Fibroblast of lung (primary cell): ENCODE measurements around the gene DYSF. TPM values are rescaled to one million over a fixed set of nuclear protein-coding genes. Genes with fewer than 3 reads are reported as not detected.
A peak's percentile ranks its signal among the peaks of the same experiment; 100 is the strongest.

Experiments
- DNase-seq, 2 donors: peaks; one replicate each; pipeline versions ENCODE4 v3.0.0 to v3.0.0-alpha.2; 2010; ENCODE audit warnings: low read depth in 2 of 2
- H2AFZ ChIP-seq: 2 replicates; pipeline ENCODE4 v1.5.1; 2012; ENCODE audit warnings: low read length, control low read depth, inconsistent platforms
- H3K27ac ChIP-seq: 2 replicates; pipeline ENCODE4 v1.5.1; 2011; ENCODE audit warnings: low read length, control low read depth; ENCODE audit not compliant: insufficient read depth
- H3K27me3 ChIP-seq: 2 replicates; pipeline ENCODE4 v1.5.1; 2011; ENCODE audit warnings: mild to moderate bottlenecking, low read length; ENCODE audit not compliant: control insufficient read depth, insufficient read depth
- H3K36me3 ChIP-seq: 2 replicates; pipeline ENCODE4 v1.5.1; 2011; ENCODE audit warnings: low read length; ENCODE audit not compliant: control insufficient read depth, insufficient read depth
- H3K4me1 ChIP-seq: 2 replicates; pipeline ENCODE4 v1.5.1; 2011; ENCODE audit warnings: low read length; ENCODE audit not compliant: control insufficient read depth, insufficient read depth; ENCODE audit errors: extremely low read depth
- H3K4me2 ChIP-seq: 2 replicates; pipeline ENCODE4 v1.5.1; 2011; ENCODE audit warnings: low read length, control low read depth; ENCODE audit not compliant: insufficient read depth; ENCODE audit errors: extremely low read depth
- H3K4me3 ChIP-seq, 4 experiments: fragments of 200-600 bp in 1 of 4; sonication (generic) in 1 of 4; replicated peaks in 1 of 4; 2 replicates each; pipeline ENCODE4 v1.5.1; 2011 to 2016; ENCODE audit warnings: low read length in 4 of 4, low read depth in 3 of 4, mild to moderate bottlenecking in 3 of 4, control low read depth in 2 of 4, inconsistent platforms in 1 of 4, mixed read lengths in 1 of 4; ENCODE audit not compliant: insufficient read depth in 1 of 4; ENCODE audit errors: control extremely low read depth in 1 of 4
- H3K79me2 ChIP-seq: 2 replicates; pipeline ENCODE4 v1.5.1; 2012; ENCODE audit warnings: mild to moderate bottlenecking, low read length, inconsistent platforms; ENCODE audit not compliant: control insufficient read depth, insufficient read depth
- H3K9ac ChIP-seq: 2 replicates; pipeline ENCODE4 v1.5.1; 2011; ENCODE audit warnings: mild to moderate bottlenecking, low read length, control low read depth; ENCODE audit not compliant: insufficient read depth
- H3K9me3 ChIP-seq: 2 replicates; pipeline ENCODE4 v1.5.1; 2012; ENCODE audit warnings: low read depth, low read length; ENCODE audit not compliant: control insufficient read depth, insufficient read depth
- H4K20me1 ChIP-seq: 2 replicates; pipeline ENCODE4 v1.5.1; 2011; ENCODE audit warnings: low read length; ENCODE audit not compliant: control insufficient read depth, insufficient read depth; ENCODE audit errors: extremely low read depth
- CTCF ChIP-seq, 2 donors: IDR thresholded peaks in 1 of 2; conservative IDR thresholded peaks in 1 of 2; 1 replicate in 1 of 2; 2 replicates in 1 of 2; pipeline ENCODE4 v1.5.1; 2011 to 2012; ENCODE audit warnings: low read length in 2 of 2, control low read depth in 1 of 2, inconsistent platforms in 1 of 2, low read depth in 1 of 2, mild to moderate bottlenecking in 1 of 2
- EZH2 ChIP-seq: IDR thresholded peaks from 2 replicates; pipeline ENCODE4 v1.5.1; 2012; ENCODE audit warnings: low read length, control low read depth, mild to moderate bottlenecking; ENCODE audit errors: missing control alignments
- polyA plus RNA-seq, 2 donors: library from polyadenylated mRNA; depleted of rRNA in 1 of 2; stranded (reverse) in 1 of 2; unstranded in 1 of 2; fragments of >200 nt; gene quantifications; 2 replicates each; pipeline ENCODE4 v1.2.1, GENCODE V29; 2011 to 2012; ENCODE audit warnings: missing spikeins in 1 of 2
- total RNA-seq: library from RNA; depleted of rRNA; stranded (reverse); fragments of >200 nt; gene quantifications from 2 replicates; pipeline ENCODE4 v1.2.1, GENCODE V29; 2014

DYSF gene
- total and polyA plus RNA-seq, 2 donors (not counting 1 experiment from before 2014, with no cell fraction given), result under 0.01 to 0.67 TPM

- peak; percentile 47 to 68 for DNase-seq
These were observed 161.8 kb downstream of the DYSF start for GRCh38 chr2:71614976-71615766.

GRCh38 chr2:71615767-71616730 is 162.7 kb downstream of the DYSF start:
- H3K9ac ChIP-seq, result no peak overlapping the region
- H4K20me1 ChIP-seq, result no peaks in the 10 kb centered on the region
- no peaks in the 10 kb centered on the region for H3K79me2 ChIP-seq
- DNase-seq, result no peak
- no peak overlapping the region for H2AFZ ChIP-seq
- no peaks in the 10 kb centered on the region for H3K36me3 ChIP-seq
- H3K9me3 ChIP-seq, result no peaks in the 10 kb centered on the region
- TF ChIP-seq EZH2, result no peak
- no peak for TF ChIP-seq CTCF (conservative IDR thresholded peaks at IDR 0.05 in 1 of 2, IDR thresholded peaks at IDR 0.05 in 1 of 2; ENCODE audit: low read depth in 1 of 2, low read length in 2 of 2)
- H3K4me2 ChIP-seq, result no peak overlapping the region
- no peak overlapping the region for H3K27ac ChIP-seq
- no peaks in the 10 kb centered on the region for H3K27me3 ChIP-seq
- H3K4me1 ChIP-seq, result no peaks in the 10 kb centered on the region
- no peak overlapping the region for H3K4me3 ChIP-seq

More at GRCh38 chr2:71614976-71615766, 161.8 kb downstream of the DYSF start:
- H3K9me3 ChIP-seq, result no peaks in the 10 kb centered on the region
- H3K79me2 ChIP-seq, result no peaks in the 10 kb centered on the region
- H3K9ac ChIP-seq, result no peak overlapping the region
- H3K36me3 ChIP-seq, result no peaks in the 10 kb centered on the region
- no peak overlapping the region for H3K4me3 ChIP-seq
- H3K4me2 ChIP-seq, result no peak overlapping the region
- no peaks in the 10 kb centered on the region for H4K20me1 ChIP-seq
- no peaks in the 10 kb centered on the region for H3K4me1 ChIP-seq
- H3K27ac ChIP-seq, result no peak overlapping the region
- no peaks in the 10 kb centered on the region for H3K27me3 ChIP-seq
- TF ChIP-seq CTCF (conservative IDR thresholded peaks at IDR 0.05 in 1 of 2, IDR thresholded peaks at IDR 0.05 in 1 of 2; ENCODE audit: low read depth in 1 of 2, low read length in 2 of 2) (no peak), EZH2 (no peak)
- no peak overlapping the region for H2AFZ ChIP-seq

GRCh38 chr2:71617266-71617665 is 163.9 kb downstream of the DYSF start:
- DNase-seq, result no peak
- Histone ChIP-seq H3K79me2 (no peaks in the 10 kb centered on the region), H3K9me3 (no peaks in the 10 kb centered on the region), H3K4me2 (no peak overlapping the region), H3K36me3 (no peaks in the 10 kb centered on the region), H4K20me1 (no peaks in the 10 kb centered on the region), H2AFZ (no peak overlapping the region), H3K27ac (no peak overlapping the region), H3K4me1 (no peaks in the 10 kb centered on the region), H3K9ac (no peak overlapping the region), H3K4me3 (no peak overlapping the region), H3K27me3 (no peaks in the 10 kb centered on the region)
- TF ChIP-seq CTCF (conservative IDR thresholded peaks at IDR 0.05 in 1 of 2, IDR thresholded peaks at IDR 0.05 in 1 of 2; ENCODE audit: low read depth in 1 of 2, low read length in 2 of 2) (no peak), EZH2 (no peak)
